ENCODE measurements around the gene C6orf47. TPM values are rescaled to one million over a fixed set of nuclear protein-coding genes. Genes with fewer than 3 reads are reported as not detected.

The C6orf47 gene
- total and polyA plus RNA-seq, 2 of the 13 experiments (the other 11 are each of a cell fraction or from before 2014, with no cell fraction given), result 1.7 to 18.1 TPM

DNA sequence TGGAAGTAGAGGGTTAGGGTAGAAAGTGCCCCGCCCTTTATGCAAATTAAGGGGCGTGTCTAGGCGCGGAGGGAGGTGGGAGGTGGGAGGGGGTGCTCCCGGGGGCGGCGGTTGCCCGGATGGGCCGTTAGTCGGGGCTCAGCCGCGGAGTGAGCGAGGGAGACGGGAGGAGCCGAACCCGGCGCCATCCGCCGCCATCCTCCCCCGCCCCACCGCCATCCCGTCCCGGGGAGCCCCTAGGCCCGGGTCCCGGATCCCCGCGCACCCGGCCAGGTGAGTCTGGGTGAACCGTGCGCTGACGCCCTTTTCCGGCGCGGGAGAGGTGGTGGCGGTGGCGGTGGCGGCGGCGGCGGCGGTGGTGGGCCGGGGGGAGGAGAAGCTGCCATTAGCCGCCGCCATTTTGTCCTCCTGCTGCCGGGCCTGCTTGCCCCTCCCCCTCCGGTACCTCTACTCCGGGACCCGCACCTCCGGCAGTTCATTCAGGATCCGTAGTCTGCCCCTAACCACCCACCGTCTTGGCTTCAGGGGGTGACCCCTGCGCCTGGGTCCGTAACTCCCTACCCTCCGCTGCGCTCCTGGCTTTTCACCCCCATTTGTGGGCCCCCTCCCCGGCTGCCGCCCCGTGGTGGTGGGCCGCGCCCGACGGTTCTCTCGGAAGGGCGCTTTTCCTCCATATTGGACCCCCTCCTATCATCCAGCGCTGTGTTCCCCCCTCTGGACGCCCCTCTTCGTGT lies 39.8 kb downstream of the C6orf47 start, which contains the start of gene PRRC2A (continued):
- TF ChIP-seq ZNF710 (CRISPR knock-in tag; IDR thresholded peaks at IDR 0.05; ENCODE audit: borderline replicate concordance) (peak; percentile 83; the same call in 1 of the 2 replicates), SMARCE1 (IDR thresholded peaks at IDR 0.05; ENCODE audit: borderline replicate concordance) (no peak), ZBTB43 (CRISPR knock-in tag; conservative IDR thresholded peaks at IDR 0.05) (peak; percentile 26; the same call in 1 of the 2 replicates), ZNF678 (CRISPR knock-in tag; IDR thresholded peaks at IDR 0.05) (peak; percentile 77; the same call in 1 of the 2 replicates), PAWR (CRISPR knock-in tag; IDR thresholded peaks at IDR 0.05; ENCODE audit: borderline replicate concordance) (0 out of 2 replicates have a peak, but pooled peaks have one; percentile 22), ZNF496 (CRISPR knock-in tag; IDR thresholded peaks at IDR 0.05; ENCODE audit: insufficient replicate concordance) (no peak), RBFOX2 (IDR thresholded peaks at IDR 0.05; ENCODE audit: low read depth, low read length) (peak; percentile 88), ATM (IDR thresholded peaks at IDR 0.05; ENCODE audit: borderline replicate concordance) (no peak), MEIS1 (CRISPR knock-in tag; IDR thresholded peaks at IDR 0.05; ENCODE audit: borderline replicate concordance) (no peak; the same call in 1 of the 2 replicates), ARID3A (IDR thresholded peaks at IDR 0.05; ENCODE audit: low read depth, low read length) (no peak)
- TF ChIP-seq, protein P1, sequence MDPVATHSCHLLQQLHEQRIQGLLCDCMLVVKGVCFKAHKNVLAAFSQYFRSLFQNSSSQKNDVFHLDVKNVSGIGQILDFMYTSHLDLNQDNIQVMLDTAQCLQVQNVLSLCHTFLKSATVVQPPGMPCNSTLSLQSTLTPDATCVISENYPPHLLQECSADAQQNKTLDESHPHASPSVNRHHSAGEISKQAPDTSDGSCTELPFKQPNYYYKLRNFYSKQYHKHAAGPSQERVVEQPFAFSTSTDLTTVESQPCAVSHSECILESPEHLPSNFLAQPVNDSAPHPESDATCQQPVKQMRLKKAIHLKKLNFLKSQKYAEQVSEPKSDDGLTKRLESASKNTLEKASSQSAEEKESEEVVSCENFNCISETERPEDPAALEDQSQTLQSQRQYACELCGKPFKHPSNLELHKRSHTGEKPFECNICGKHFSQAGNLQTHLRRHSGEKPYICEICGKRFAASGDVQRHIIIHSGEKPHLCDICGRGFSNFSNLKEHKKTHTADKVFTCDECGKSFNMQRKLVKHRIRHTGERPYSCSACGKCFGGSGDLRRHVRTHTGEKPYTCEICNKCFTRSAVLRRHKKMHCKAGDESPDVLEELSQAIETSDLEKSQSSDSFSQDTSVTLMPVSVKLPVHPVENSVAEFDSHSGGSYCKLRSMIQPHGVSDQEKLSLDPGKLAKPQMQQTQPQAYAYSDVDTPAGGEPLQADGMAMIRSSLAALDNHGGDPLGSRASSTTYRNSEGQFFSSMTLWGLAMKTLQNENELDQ (CRISPR knock-in tag; IDR thresholded peaks at IDR 0.05; ENCODE audit: borderline replicate concordance), result no peak
- TF ChIP-seq, protein P2, sequence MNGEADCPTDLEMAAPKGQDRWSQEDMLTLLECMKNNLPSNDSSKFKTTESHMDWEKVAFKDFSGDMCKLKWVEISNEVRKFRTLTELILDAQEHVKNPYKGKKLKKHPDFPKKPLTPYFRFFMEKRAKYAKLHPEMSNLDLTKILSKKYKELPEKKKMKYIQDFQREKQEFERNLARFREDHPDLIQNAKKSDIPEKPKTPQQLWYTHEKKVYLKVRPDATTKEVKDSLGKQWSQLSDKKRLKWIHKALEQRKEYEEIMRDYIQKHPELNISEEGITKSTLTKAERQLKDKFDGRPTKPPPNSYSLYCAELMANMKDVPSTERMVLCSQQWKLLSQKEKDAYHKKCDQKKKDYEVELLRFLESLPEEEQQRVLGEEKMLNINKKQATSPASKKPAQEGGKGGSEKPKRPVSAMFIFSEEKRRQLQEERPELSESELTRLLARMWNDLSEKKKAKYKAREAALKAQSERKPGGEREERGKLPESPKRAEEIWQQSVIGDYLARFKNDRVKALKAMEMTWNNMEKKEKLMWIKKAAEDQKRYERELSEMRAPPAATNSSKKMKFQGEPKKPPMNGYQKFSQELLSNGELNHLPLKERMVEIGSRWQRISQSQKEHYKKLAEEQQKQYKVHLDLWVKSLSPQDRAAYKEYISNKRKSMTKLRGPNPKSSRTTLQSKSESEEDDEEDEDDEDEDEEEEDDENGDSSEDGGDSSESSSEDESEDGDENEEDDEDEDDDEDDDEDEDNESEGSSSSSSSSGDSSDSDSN (CRISPR knock-in tag; IDR thresholded peaks at IDR 0.05), result peak; percentile 94
- TF ChIP-seq, protein P3, sequence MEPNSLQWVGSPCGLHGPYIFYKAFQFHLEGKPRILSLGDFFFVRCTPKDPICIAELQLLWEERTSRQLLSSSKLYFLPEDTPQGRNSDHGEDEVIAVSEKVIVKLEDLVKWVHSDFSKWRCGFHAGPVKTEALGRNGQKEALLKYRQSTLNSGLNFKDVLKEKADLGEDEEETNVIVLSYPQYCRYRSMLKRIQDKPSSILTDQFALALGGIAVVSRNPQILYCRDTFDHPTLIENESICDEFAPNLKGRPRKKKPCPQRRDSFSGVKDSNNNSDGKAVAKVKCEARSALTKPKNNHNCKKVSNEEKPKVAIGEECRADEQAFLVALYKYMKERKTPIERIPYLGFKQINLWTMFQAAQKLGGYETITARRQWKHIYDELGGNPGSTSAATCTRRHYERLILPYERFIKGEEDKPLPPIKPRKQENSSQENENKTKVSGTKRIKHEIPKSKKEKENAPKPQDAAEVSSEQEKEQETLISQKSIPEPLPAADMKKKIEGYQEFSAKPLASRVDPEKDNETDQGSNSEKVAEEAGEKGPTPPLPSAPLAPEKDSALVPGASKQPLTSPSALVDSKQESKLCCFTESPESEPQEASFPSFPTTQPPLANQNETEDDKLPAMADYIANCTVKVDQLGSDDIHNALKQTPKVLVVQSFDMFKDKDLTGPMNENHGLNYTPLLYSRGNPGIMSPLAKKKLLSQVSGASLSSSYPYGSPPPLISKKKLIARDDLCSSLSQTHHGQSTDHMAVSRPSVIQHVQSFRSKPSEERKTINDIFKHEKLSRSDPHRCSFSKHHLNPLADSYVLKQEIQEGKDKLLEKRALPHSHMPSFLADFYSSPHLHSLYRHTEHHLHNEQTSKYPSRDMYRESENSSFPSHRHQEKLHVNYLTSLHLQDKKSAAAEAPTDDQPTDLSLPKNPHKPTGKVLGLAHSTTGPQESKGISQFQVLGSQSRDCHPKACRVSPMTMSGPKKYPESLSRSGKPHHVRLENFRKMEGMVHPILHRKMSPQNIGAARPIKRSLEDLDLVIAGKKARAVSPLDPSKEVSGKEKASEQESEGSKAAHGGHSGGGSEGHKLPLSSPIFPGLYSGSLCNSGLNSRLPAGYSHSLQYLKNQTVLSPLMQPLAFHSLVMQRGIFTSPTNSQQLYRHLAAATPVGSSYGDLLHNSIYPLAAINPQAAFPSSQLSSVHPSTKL (CRISPR knock-in tag; IDR thresholded peaks at IDR 0.05), result peak; percentile 55

Data from HepG2 (cell line).